Stimulated activated CD8-positive, alpha-beta memory T cell treated with anti-CD3 and anti-CD28 coated beads, Interleukin-4, amount 100 ng/mL, for 4 hours (primary cell): ENCODE data around the gene MMP13.
"Not testable (repeated sequence)": the region's sequence is repeated elsewhere in the genome, so short reads cannot be mapped to it uniquely, and the experiment has no call there.

ENCODE experiments used
- DNase-seq, 2 donors: peaks; one replicate each; pipeline ENCODE4 v3.0.0-alpha.2; 2020; ENCODE audit warnings: low read depth in 2 of 2, low spot score in 1 of 2

MMP13 gene

GRCh38 chr11:102903895-102904294, 51.6 kb downstream of the MMP13 start:
- DNase-seq: not testable (repeated sequence)

GRCh38 chr11:102900346-102900745, 55.2 kb downstream of the MMP13 start:
- no peak for DNase-seq
